HepG2 (cell line): ENCODE data around the gene EHBP1. TPM values are rescaled to one million over a fixed set of nuclear protein-coding genes. Genes with fewer than 3 reads are reported as not detected.

ENCODE experiments used
- CEBPZ ChIP-seq: IDR thresholded peaks from 2 replicates; pipeline ENCODE4 v1.6.1; 2012; ENCODE audit warnings: low read length, improper control_type of control experiment
- CREB1 ChIP-seq, 2 experiments: fragments of 450-650 bp in 1 of 2; IDR thresholded peaks; 2 replicates each; pipeline ENCODE4 v1.6.1; 2016 to 2017; ENCODE audit warnings: control low read depth in 1 of 2, mild to moderate bottlenecking in 1 of 2, missing compliant biosample characterization in 1 of 2, missing genetic modification characterization in 1 of 2
- EEA1 ChIP-seq: sonication (generic); formaldehyde crosslinking; IDR thresholded peaks from 2 replicates; pipeline ENCODE4 v1.5.1; 2020; ENCODE audit warnings: mild to moderate bottlenecking, missing genetic modification reagents, borderline replicate concordance
- ESRRA ChIP-seq: sonication (generic); formaldehyde crosslinking; IDR thresholded peaks from 2 replicates; pipeline ENCODE4 v1.5.1; 2020; ENCODE audit warnings: mild to moderate bottlenecking, low read depth, missing genetic modification reagents
- IRF2 ChIP-seq: IDR thresholded peaks from 2 replicates; pipeline ENCODE4 v1.6.1; 2018; ENCODE audit warnings: missing genetic modification reagents, missing compliant biosample characterization
- MTERF4 ChIP-seq: sonication (generic); formaldehyde crosslinking; IDR thresholded peaks from 2 replicates; pipeline ENCODE4 v1.8.0; 2023; ENCODE audit warnings: mild to moderate bottlenecking, missing genetic modification reagents
- NFE2L1 ChIP-seq: sonication (generic); formaldehyde crosslinking; IDR thresholded peaks from 2 replicates; pipeline ENCODE4 v1.4.0; 2020; ENCODE audit warnings: missing genetic modification reagents, mild to moderate bottlenecking, borderline replicate concordance
- NFIB ChIP-seq: sonication (generic); formaldehyde crosslinking; IDR thresholded peaks from 2 replicates; pipeline ENCODE4 v1.9.0; 2021; ENCODE audit warnings: missing genetic modification reagents, mild to moderate bottlenecking, borderline replicate concordance
- REPIN1 ChIP-seq: sonication (generic); formaldehyde crosslinking; IDR thresholded peaks from 2 replicates; pipeline ENCODE4 v1.8.0; 2022; ENCODE audit warnings: missing genetic modification reagents, low read depth, mild to moderate bottlenecking, borderline replicate concordance
- SALL2 ChIP-seq: sonication (generic); formaldehyde crosslinking; IDR thresholded peaks from 2 replicates; pipeline ENCODE4 v1.8.1; 2023; ENCODE audit warnings: mild to moderate bottlenecking, missing genetic modification reagents, inconsistent platforms
- SMAD1 ChIP-seq: sonication (generic); formaldehyde crosslinking; IDR thresholded peaks from 2 replicates; pipeline ENCODE4 v1.4.0; 2020; ENCODE audit warnings: missing genetic modification reagents, low read depth, mild to moderate bottlenecking, borderline replicate concordance
- TAF15 ChIP-seq: fragments of 200-400 bp; formaldehyde crosslinking; IDR thresholded peaks from one replicate; pipeline ENCODE4 v1.6.1; 2018; ENCODE audit warnings: mild to moderate bottlenecking, low read depth, low read length; ENCODE audit not compliant: poor library complexity, severe bottlenecking
- ZNF264 ChIP-seq: sonication (generic); formaldehyde crosslinking; IDR thresholded peaks from 2 replicates; pipeline ENCODE4 v1.4.0; 2020; ENCODE audit warnings: missing genetic modification reagents
- ZNF619 ChIP-seq: sonication (generic); formaldehyde crosslinking; IDR thresholded peaks from 2 replicates; pipeline ENCODE4 v1.4.0; 2020; ENCODE audit warnings: mild to moderate bottlenecking, missing genetic modification reagents
- ZNF646 ChIP-seq: sonication (generic); formaldehyde crosslinking; IDR thresholded peaks from 2 replicates; pipeline ENCODE4 v1.9.0; 2021; ENCODE audit warnings: mild to moderate bottlenecking, missing genetic modification reagents
- polyA plus RNA-seq, 8 experiments: library from polyadenylated mRNA; depleted of rRNA in 3 of 8; stranded (reverse) in 7 of 8; unstranded in 1 of 8; fragments of >200 nt; fragmentation: Illumina TruSeq in 4 of 8; extraction: Trizol in 4 of 8; gene quantifications; 2 replicates each; pipeline versions ENCODE4 v1.2.1 to v1.2.3, GENCODE V29; 2011 to 2016; ENCODE audit warnings: low read depth in 4 of 8, missing spikeins in 1 of 8, mixed read lengths in 1 of 8; ENCODE audit not compliant: insufficient read depth in 1 of 8
- total RNA-seq, 5 experiments: library from RNA; depleted of rRNA; stranded (reverse); fragments of >200 nt; fragmentation: Illumina TruSeq; extraction: Trizol; gene quantifications; 2 replicates each; pipeline ENCODE4 v1.2.3, GENCODE V29; 2016; ENCODE audit warnings: low read depth in 1 of 5

Gene EHBP1
- total and polyA plus RNA-seq, 2 of the 13 experiments (the other 11 are each of a cell fraction or from before 2014, with no cell fraction given), result 93.5 to 146 TPM

GRCh38 chr2:62711832-62712494 lies 6.5 kb downstream of the EHBP1 start (continued):
- no peak for TF ChIP-seq ZNF646 (CRISPR knock-in tag)
- no peak for TF ChIP-seq ZNF619 (CRISPR knock-in tag)
- TF ChIP-seq EEA1 (CRISPR knock-in tag), result no peak
- TF ChIP-seq SALL2 (CRISPR knock-in tag), result no peak
- no peak for TF ChIP-seq CEBPZ
- no peak for TF ChIP-seq SMAD1 (CRISPR knock-in tag)
- TF ChIP-seq ESRRA, result no peak
- no peak for TF ChIP-seq TAF15
- no peak for TF ChIP-seq NFIB (CRISPR knock-in tag)
- no peak for TF ChIP-seq NFE2L1
- no peak for TF ChIP-seq CREB1 (IDR thresholded peaks at IDR 0.05)
- TF ChIP-seq CREB1 (CRISPR knock-in tag; IDR thresholded peaks at IDR 0.05), result peak; percentile 39; the same call in 1 of the 2 replicates
- TF ChIP-seq MTERF4 (CRISPR knock-in tag), result no peak
- no peak; the same call in 1 of the 2 replicates for TF ChIP-seq IRF2 (CRISPR knock-in tag)
- no peak for TF ChIP-seq ZNF264 (CRISPR knock-in tag)
- TF ChIP-seq REPIN1 (CRISPR knock-in tag), result no peak
